ENCODE data around the gene SGIP1. TPM values are rescaled to one million over a fixed set of nuclear protein-coding genes. Genes with fewer than 3 reads are reported as not detected.

SGIP1 gene
- total RNA-seq, 1 donor from 2014 or later: not detected

DNA sequence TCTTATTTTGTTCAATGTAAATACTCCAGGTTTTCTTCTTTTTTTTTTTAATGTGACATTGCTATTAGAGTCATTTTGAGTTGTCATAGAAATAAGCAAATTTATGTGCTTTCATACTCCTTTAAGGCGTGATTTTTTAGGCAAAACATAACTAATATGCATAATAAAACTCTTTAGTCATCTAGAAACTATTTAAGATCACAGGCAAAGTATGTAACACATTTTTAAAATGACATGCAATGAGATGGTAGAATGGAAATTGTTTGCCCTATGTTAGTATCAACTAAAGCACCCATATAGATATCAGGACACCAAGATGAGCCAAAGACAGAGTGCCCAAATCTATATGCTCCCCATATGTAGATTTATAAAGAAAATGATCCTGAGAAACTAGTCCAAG lies 41.5 kb upstream of the SGIP1 start:
- Mint-ChIP-seq H3K36me3 (ENCODE audit: low read depth) (no peaks in the 10 kb centered on the region), H3K27ac (no peak overlapping the region), H3K4me1 (peaks cover 5% of the 10 kb centered on the region), H3K4me3 (no peak overlapping the region), H3K9me3 (no peaks in the 10 kb centered on the region), H3K27me3 (no peaks in the 10 kb centered on the region)
- intact Hi-C loops (cut with micrococcal nuclease): no loop called here
- no peak for DNase-seq
- ChIA-PET POLR2A (no interaction called here), CTCF (no interaction called here)
- no peak for ATAC-seq (ENCODE audit: low read depth)
- TF ChIP-seq, protein P1, sequence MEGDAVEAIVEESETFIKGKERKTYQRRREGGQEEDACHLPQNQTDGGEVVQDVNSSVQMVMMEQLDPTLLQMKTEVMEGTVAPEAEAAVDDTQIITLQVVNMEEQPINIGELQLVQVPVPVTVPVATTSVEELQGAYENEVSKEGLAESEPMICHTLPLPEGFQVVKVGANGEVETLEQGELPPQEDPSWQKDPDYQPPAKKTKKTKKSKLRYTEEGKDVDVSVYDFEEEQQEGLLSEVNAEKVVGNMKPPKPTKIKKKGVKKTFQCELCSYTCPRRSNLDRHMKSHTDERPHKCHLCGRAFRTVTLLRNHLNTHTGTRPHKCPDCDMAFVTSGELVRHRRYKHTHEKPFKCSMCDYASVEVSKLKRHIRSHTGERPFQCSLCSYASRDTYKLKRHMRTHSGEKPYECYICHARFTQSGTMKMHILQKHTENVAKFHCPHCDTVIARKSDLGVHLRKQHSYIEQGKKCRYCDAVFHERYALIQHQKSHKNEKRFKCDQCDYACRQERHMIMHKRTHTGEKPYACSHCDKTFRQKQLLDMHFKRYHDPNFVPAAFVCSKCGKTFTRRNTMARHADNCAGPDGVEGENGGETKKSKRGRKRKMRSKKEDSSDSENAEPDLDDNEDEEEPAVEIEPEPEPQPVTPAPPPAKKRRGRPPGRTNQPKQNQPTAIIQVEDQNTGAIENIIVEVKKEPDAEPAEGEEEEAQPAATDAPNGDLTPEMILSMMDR (IDR thresholded peaks at IDR 0.05): no peak

DNA sequence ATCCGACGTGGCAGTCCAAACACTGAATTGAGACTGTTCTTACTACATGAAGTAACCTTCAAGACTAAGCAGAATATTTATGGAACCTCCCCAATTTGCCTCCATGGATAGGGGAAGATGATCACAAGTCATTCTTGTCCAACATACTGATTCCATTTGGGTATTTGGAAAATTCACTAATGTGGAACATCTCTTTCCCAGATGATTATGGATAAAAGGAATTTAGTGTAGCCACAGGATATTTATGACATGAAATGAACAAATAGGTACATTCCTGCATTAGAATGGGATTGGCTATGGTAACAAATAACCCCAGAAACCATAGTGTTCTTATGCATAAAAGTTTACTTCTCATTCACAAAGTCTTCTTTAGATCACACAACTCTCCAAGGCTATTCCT lies 40.2 kb upstream of the SGIP1 start:
- POLR2A ChIA-PET: no interaction called here
- H3K9me3 Mint-ChIP-seq: no peaks in the 10 kb centered on the region
- H3K4me3 Mint-ChIP-seq: no peak overlapping the region
- H3K4me1 Mint-ChIP-seq: peaks cover 5% of the 10 kb centered on the region
- no peak overlapping the region for H3K27ac Mint-ChIP-seq
- no peaks in the 10 kb centered on the region for H3K36me3 Mint-ChIP-seq (ENCODE audit: low read depth)
- CTCF ChIA-PET: no interaction called here
- no peaks in the 10 kb centered on the region for H3K27me3 Mint-ChIP-seq
- no peak for ATAC-seq (ENCODE audit: low read depth)
- TF ChIP-seq, protein P1 (IDR thresholded peaks at IDR 0.05): no peak
- intact Hi-C loops (cut with micrococcal nuclease): no loop called here
- no peak for DNase-seq

DNA sequence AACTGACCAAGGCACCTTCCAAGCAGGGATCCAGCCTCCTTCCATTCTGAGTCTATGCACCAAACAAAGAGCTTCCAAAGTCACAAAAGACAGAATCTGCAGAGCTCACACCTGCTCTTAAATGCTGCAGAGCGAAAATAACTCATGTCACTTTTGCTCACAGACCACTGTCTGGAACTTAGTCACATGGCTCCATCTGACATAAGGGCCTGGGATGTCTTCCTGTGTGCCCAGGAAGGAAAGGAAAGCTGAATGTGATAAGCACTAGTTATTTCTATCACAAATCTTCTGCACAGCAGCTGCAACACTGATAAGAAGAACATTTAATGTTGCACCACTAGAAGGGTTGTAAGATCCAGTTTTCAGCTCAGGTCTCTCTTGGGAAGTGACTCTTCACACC lies 39.5 kb upstream of the SGIP1 start:
- no peak for DNase-seq
- no peaks in the 10 kb centered on the region for H3K9me3 Mint-ChIP-seq
- H3K4me3 Mint-ChIP-seq: no peak overlapping the region
- no peaks in the 10 kb centered on the region for H3K36me3 Mint-ChIP-seq (ENCODE audit: low read depth)
- intact Hi-C loops (cut with micrococcal nuclease): no loop called here
- peaks cover 5% of the 10 kb centered on the region for H3K4me1 Mint-ChIP-seq
- POLR2A ChIA-PET: no interaction called here
- no peak for ATAC-seq (ENCODE audit: low read depth)
- H3K27me3 Mint-ChIP-seq: no peaks in the 10 kb centered on the region
- TF ChIP-seq, protein P1 (IDR thresholded peaks at IDR 0.05): no peak
- CTCF ChIA-PET: no interaction called here
- no peak overlapping the region for H3K27ac Mint-ChIP-seq

DNA sequence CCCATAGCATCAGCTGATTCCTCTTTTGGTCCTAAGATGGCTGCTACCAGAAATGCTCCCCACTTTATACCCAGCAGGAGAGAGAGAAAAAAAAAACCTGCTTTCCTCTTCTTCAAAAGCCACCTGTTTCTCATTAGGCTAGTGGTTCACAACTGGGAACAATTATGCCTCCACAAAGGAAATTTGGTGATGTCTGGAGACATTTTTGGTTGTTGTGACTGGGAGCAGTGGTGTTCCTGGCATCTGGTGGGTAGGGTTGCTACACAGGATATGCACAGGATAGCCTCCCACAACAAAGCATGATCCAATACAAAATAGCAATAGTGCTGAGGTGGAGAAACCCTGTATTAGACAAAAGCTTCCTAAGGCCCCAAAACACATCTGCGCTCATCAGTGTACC lies 38.5 kb upstream of the SGIP1 start:
- H3K27me3 Mint-ChIP-seq: peaks cover 3% of the 10 kb centered on the region
- H3K36me3 Mint-ChIP-seq (ENCODE audit: low read depth): no peaks in the 10 kb centered on the region
- H3K4me3 Mint-ChIP-seq: no peak overlapping the region
- POLR2A ChIA-PET: no interaction called here
- CTCF ChIA-PET: interaction anchor here (0.6 kb wide), 1 partner anchor 160 kb away, joined by 3 read pairs; no protein-coding TSS in a partner anchor
- ATAC-seq (ENCODE audit: low read depth) (no peak), DNase-seq (no peak)
- TF ChIP-seq, protein P1 (IDR thresholded peaks at IDR 0.05): no peak
- H3K9me3 Mint-ChIP-seq: no peaks in the 10 kb centered on the region
- no peaks in the 10 kb centered on the region for H3K4me1 Mint-ChIP-seq
- intact Hi-C loops (cut with micrococcal nuclease): no loop called here
- no peak overlapping the region for H3K27ac Mint-ChIP-seq

DNA sequence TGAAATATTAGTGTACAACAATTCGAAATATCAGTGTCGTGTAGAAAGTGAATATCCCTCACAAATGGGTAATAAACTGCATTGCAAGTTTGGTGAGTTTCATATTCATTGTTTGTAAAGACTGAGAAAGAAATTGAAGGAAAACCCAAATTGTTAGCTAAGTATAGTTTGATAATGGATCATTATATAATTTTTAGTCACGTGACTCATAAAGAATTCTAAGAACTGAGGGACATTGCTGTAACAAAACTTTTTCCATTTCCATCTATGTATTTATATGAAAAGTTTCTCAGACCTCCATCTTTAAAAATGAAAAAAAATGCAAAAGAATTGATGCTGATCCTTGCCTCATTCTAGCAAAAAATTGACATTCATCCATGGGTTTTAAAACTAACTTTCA lies 36.0 kb upstream of the SGIP1 start:
- ChIA-PET POLR2A (no interaction called here), CTCF (no interaction called here)
- no peak for DNase-seq
- Mint-ChIP-seq H3K9me3 (no peaks in the 10 kb centered on the region), H3K4me3 (no peak overlapping the region), H3K27ac (no peak overlapping the region), H3K4me1 (no peaks in the 10 kb centered on the region), H3K36me3 (ENCODE audit: low read depth) (no peaks in the 10 kb centered on the region), H3K27me3 (peaks cover 8% of the 10 kb centered on the region)
- no peak for ATAC-seq (ENCODE audit: low read depth)
- intact Hi-C loops (cut with micrococcal nuclease): no loop called here
- TF ChIP-seq, protein P1 (IDR thresholded peaks at IDR 0.05): no peak
